H1 (cell line): Measurements from ENCODE around the gene GRM7. TPM values are rescaled to one million over a fixed set of nuclear protein-coding genes. Genes with fewer than 3 reads are reported as not detected.

ENCODE experiments used
- CTCF ChIA-PET: fragments of 300-600 bp; sonication (Branson Sonifier 250); formaldehyde crosslinking; loops from one replicate; lab custom pipeline; 2021; ENCODE audit not compliant: partially characterized antibody; lab: Charles Lee
- POLR2A ChIA-PET: fragments of 300-600 bp; sonication (Branson Sonifier 250); formaldehyde crosslinking; loops from one replicate; lab custom pipeline; 2021; ENCODE audit warnings: inconsistent platforms; ENCODE audit not compliant: partially characterized antibody; lab: Charles Lee
- DNase-seq, 2 experiments: peaks; one replicate each; pipeline versions ENCODE4 v3.0.0 to v3.0.0-alpha.2; 2010 to 2022; ENCODE audit warnings: low spot score in 2 of 2, low read depth in 1 of 2, mixed read lengths in 1 of 2
- FAIRE-seq: peaks from 2 replicates; lab custom pipeline; 2011; peaks lifted over from hg19 to GRCh38; lab: Jason Lieb, UNC
- H2AFZ ChIP-seq: 2 replicates; pipeline ENCODE4 v1.8.1; 2012; ENCODE audit warnings: low read length, inconsistent platforms
- H2AK5ac ChIP-seq: 2 replicates; pipeline ENCODE4 v1.6.1; 2013; ENCODE audit warnings: low read depth, low read length
- H2BK120ac ChIP-seq: replicated peaks from 2 replicates; pipeline ENCODE3; 2013; ENCODE audit warnings: low read depth, low read length, inconsistent platforms
- H2BK12ac ChIP-seq: 2 replicates; pipeline ENCODE4 v1.6.1; 2013; ENCODE audit warnings: low read depth, low read length
- H2BK15ac ChIP-seq: 2 replicates; pipeline ENCODE4 v1.6.1; 2013; ENCODE audit warnings: low read length
- H2BK20ac ChIP-seq: 2 replicates; pipeline ENCODE4 v1.6.1; 2013; ENCODE audit warnings: low read length
- H2BK5ac ChIP-seq: 2 replicates; pipeline ENCODE4 v1.6.1; 2013; ENCODE audit warnings: low read depth, low read length
- H3K14ac ChIP-seq: 2 replicates; pipeline ENCODE4 v1.6.1; 2013; ENCODE audit warnings: inconsistent platforms; ENCODE audit not compliant: insufficient read length
- H3K18ac ChIP-seq: 2 replicates; pipeline ENCODE4 v1.6.1; 2013; ENCODE audit warnings: low read length; ENCODE audit errors: extremely low read depth
- H3K23ac ChIP-seq: 2 replicates; pipeline ENCODE4 v1.6.1; 2013; ENCODE audit warnings: inconsistent platforms; ENCODE audit not compliant: insufficient read length
- H3K23me2 ChIP-seq: 2 replicates; pipeline ENCODE4 v1.6.1; 2013; ENCODE audit warnings: low read depth, low read length
- H3K27ac ChIP-seq: 2 replicates; pipeline ENCODE4 v1.6.1; 2011; ENCODE audit warnings: low read depth, low read length, inconsistent platforms
- H3K27me3 ChIP-seq, 4 experiments: replicated peaks in 1 of 4; 1 replicate in 1 of 4; 2 replicates in 3 of 4; pipeline versions ENCODE4 v1.6.1 to v1.8.1; 2011 to 2013; ENCODE audit warnings: low read length in 3 of 4, mild to moderate bottlenecking in 3 of 4, inconsistent platforms in 2 of 4, mixed read lengths in 2 of 4, moderate library complexity in 1 of 4; ENCODE audit not compliant: control insufficient read depth in 3 of 4, insufficient read depth in 3 of 4; ENCODE audit errors: extremely low read depth in 1 of 4
- H3K36me3 ChIP-seq, 4 experiments: 2 replicates each; pipeline versions ENCODE4 v1.6.1 to v1.8.1; 2011 to 2013; ENCODE audit warnings: mild to moderate bottlenecking in 4 of 4, low read length in 3 of 4, moderate library complexity in 2 of 4, control low read depth in 1 of 4, inconsistent platforms in 1 of 4; ENCODE audit not compliant: insufficient read depth in 4 of 4, control insufficient read depth in 2 of 4
- H3K4ac ChIP-seq: replicated peaks from 2 replicates; pipeline ENCODE3; 2013; ENCODE audit warnings: low read length, low read depth, mixed read lengths, inconsistent platforms; ENCODE audit not compliant: insufficient read length
- H3K4me1 ChIP-seq, 4 experiments: replicated peaks in 1 of 4; 1 replicate in 1 of 4; 2 replicates in 3 of 4; pipeline versions ENCODE4 v1.6.1 to v1.8.1; 2011 to 2013; ENCODE audit warnings: low read length in 3 of 4, inconsistent platforms in 2 of 4, mixed read lengths in 1 of 4; ENCODE audit not compliant: insufficient read depth in 4 of 4, control insufficient read depth in 3 of 4
- H3K4me2 ChIP-seq, 2 experiments: 2 replicates each; pipeline versions ENCODE4 v1.6.1 to v1.8.1; 2011 to 2013; ENCODE audit warnings: low read depth in 2 of 2, low read length in 2 of 2, control low read depth in 1 of 2, inconsistent platforms in 1 of 2, mild to moderate bottlenecking in 1 of 2; ENCODE audit not compliant: insufficient read depth in 1 of 2
- H3K4me3 ChIP-seq, 4 experiments: fragments of 200-600, 300-600 bp in 1 of 4; sonication (generic), shearing (Covaris generic), sonication (Bioruptor Twin) in 1 of 4; 2 replicates each; pipeline versions ENCODE4 v1.5.1 to v1.8.1; 2011 to 2016; ENCODE audit warnings: low read length in 4 of 4, low read depth in 3 of 4, control low read depth in 2 of 4, inconsistent platforms in 2 of 4, mild to moderate bottlenecking in 2 of 4, mixed read lengths in 1 of 4, moderate library complexity in 1 of 4; ENCODE audit not compliant: insufficient read depth in 2 of 4; ENCODE audit errors: extremely low read depth in 1 of 4
- H3K56ac ChIP-seq: replicated peaks from 2 replicates; pipeline ENCODE3; 2013; ENCODE audit warnings: low read depth, mild to moderate bottlenecking, mixed read lengths, low read length, inconsistent platforms; ENCODE audit not compliant: insufficient read length
- H3K79me1 ChIP-seq: 2 replicates; pipeline ENCODE4 v1.6.1; 2013; ENCODE audit warnings: low read depth, low read length, control low read depth
- H3K79me2 ChIP-seq, 2 experiments: 2 replicates each; pipeline versions ENCODE4 v1.6.1 to v1.8.1; 2012 to 2013; ENCODE audit warnings: low read length in 2 of 2, mild to moderate bottlenecking in 2 of 2, inconsistent platforms in 1 of 2; ENCODE audit not compliant: insufficient read depth in 2 of 2, control insufficient read depth in 1 of 2
- H3K9ac ChIP-seq, 4 experiments: replicated peaks in 1 of 4; 1 replicate in 1 of 4; 2 replicates in 3 of 4; pipeline versions ENCODE4 v1.6.1 to v1.8.1; 2011 to 2013; ENCODE audit warnings: low read depth in 3 of 4, low read length in 3 of 4, control low read depth in 2 of 4, mild to moderate bottlenecking in 2 of 4, moderate library complexity in 2 of 4, inconsistent platforms in 1 of 4; ENCODE audit errors: extremely low read depth in 1 of 4
- H3K9me3 ChIP-seq, 2 experiments: 2 replicates each; pipeline versions ENCODE4 v1.6.1 to v1.8.1; 2012 to 2013; ENCODE audit warnings: mild to moderate bottlenecking in 2 of 2, moderate library complexity in 2 of 2, control low read depth in 1 of 2, inconsistent platforms in 1 of 2, low read depth in 1 of 2, low read length in 1 of 2, mixed read lengths in 1 of 2; ENCODE audit not compliant: insufficient read depth in 2 of 2
- H4K20me1 ChIP-seq, 2 experiments: replicated peaks in 1 of 2; 2 replicates each; pipeline versions ENCODE3 to v1.8.1; 2011 to 2013; ENCODE audit warnings: inconsistent platforms in 2 of 2, low read length in 2 of 2, mild to moderate bottlenecking in 1 of 2; ENCODE audit not compliant: insufficient read depth in 2 of 2, control insufficient read depth in 1 of 2
- H4K5ac ChIP-seq: 2 replicates; pipeline ENCODE4 v1.6.1; 2013; ENCODE audit warnings: low read length, low read depth, mixed read lengths, inconsistent platforms; ENCODE audit not compliant: insufficient read length
- H4K8ac ChIP-seq: 2 replicates; pipeline ENCODE4 v1.8.0; 2013; ENCODE audit warnings: mild to moderate bottlenecking, moderate library complexity, low read length, inconsistent platforms; ENCODE audit not compliant: insufficient read depth; ENCODE audit errors: extremely low read depth
- H4K91ac ChIP-seq: replicated peaks from 2 replicates; pipeline ENCODE3; 2013; ENCODE audit warnings: low read length, mixed read lengths, inconsistent platforms; ENCODE audit not compliant: insufficient read length
- CBX8 ChIP-seq: fragments of 300-800, 300-1000 bp; sonication (generic); IDR thresholded peaks from 2 replicates; pipeline ENCODE4 v1.7.1; 2016; ENCODE audit warnings: low read depth, low read length, borderline replicate concordance
- CEBPB ChIP-seq: IDR thresholded peaks from 2 replicates; pipeline ENCODE4 v1.6.1; 2012; ENCODE audit warnings: low read depth, low read length
- EP300 ChIP-seq, 2 experiments: IDR thresholded peaks; 1 replicate in 1 of 2; 2 replicates in 1 of 2; pipeline ENCODE4 v1.6.1; 2011 to 2012; ENCODE audit warnings: low read depth in 2 of 2, low read length in 2 of 2, mild to moderate bottlenecking in 2 of 2, borderline replicate concordance in 1 of 2, inconsistent platforms in 1 of 2, moderate library complexity in 1 of 2
- GABPA ChIP-seq: IDR thresholded peaks from 2 replicates; pipeline ENCODE4 v1.6.1; 2011; ENCODE audit warnings: mild to moderate bottlenecking, low read length, moderate library complexity, borderline replicate concordance; ENCODE audit not compliant: insufficient read depth
- SRF ChIP-seq: IDR thresholded peaks from 2 replicates; pipeline ENCODE4 v1.6.1; 2011; ENCODE audit warnings: mild to moderate bottlenecking, low read depth, low read length, moderate library complexity
- WGBS, 2 experiments: shearing (Covaris generic) in 1 of 2; methylation state at CpG; one replicate each; pipeline versions ENCODE4 v1.1.6 to v1.1.7; 2013 to 2015; ENCODE audit warnings: low lambda C conversion rate in 2 of 2, mixed read lengths in 2 of 2, inconsistent platforms in 1 of 2, low coverage in 1 of 2, missing lambda C conversion rate in 1 of 2; ENCODE audit not compliant: insufficient replicate concordance in 2 of 2, insufficient coverage in 1 of 2, insufficient read length in 1 of 2; ENCODE audit errors: extremely low coverage in 1 of 2, missing lambda C conversion rate in 1 of 2; 5-methylcytosine and 5-hydroxymethylcytosine counted together
- polyA plus RNA-seq, 7 experiments: library from polyadenylated mRNA; depleted of rRNA in 3 of 7; stranded (reverse) in 5 of 7; unstranded in 2 of 7; fragments of >200 nt in 5 of 7; fragments of 200-250 nt in 2 of 7; gene quantifications; 1 replicate in 5 of 7; 2 replicates in 1 of 7; 4 replicates in 1 of 7; pipeline versions ENCODE4 v1.2.1 to v1.2.3, GENCODE V29; 2011 to 2013; ENCODE audit warnings: missing spikeins in 2 of 7, mixed read lengths in 2 of 7
- total RNA-seq: library from RNA; stranded (reverse); fragmentation: NEBNext Ultra II Directional; extraction: Animal tissue kit (Norgen Biotek cat#: 25700); gene quantifications from 2 replicates; pipeline ENCODE4 v1.2.1, GENCODE V29; 2021

Gene GRM7
- total and polyA plus RNA-seq, 2 of the 8 experiments (the other 6 are each of a cell fraction or from before 2014, with no cell fraction given): 0.17 to 0.24 TPM

DNA sequence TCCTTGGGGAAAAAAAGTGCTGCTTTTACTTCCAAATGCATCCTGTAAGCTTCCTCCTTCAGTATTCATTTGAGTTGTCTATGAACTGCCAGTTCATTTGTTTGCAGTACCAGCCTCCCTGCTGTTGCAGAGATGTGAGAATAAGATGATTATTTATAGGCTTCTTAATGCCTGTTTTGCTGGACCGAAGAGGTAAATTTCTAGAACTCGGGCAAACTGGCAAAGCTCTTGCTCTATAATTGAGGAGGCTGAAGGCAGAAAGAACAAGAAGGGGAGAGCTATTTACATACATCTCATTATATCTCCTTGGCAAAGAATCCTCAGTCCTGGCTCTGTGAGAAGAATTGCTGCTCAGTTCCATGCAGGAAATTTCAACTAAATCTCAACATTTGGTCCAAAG is 790.4 kb downstream of the GRM7 start:
- no peak overlapping the region for H3K23ac ChIP-seq
- no peaks in the 10 kb centered on the region for H3K23me2 ChIP-seq
- no peak overlapping the region for H2BK12ac ChIP-seq
- CTCF ChIA-PET: interaction anchor here (0.8 kb wide), 1 partner anchor 34 kb away, joined by 3 read pairs; no protein-coding TSS in a partner anchor
- H3K79me1 ChIP-seq: no peaks in the 10 kb centered on the region
- H4K91ac ChIP-seq: no peak overlapping the region
- no peak overlapping the region for H3K14ac ChIP-seq
- no peaks in the 10 kb centered on the region for H3K79me2 ChIP-seq
- H3K4ac ChIP-seq: no peak overlapping the region
- H2BK5ac ChIP-seq: no peak overlapping the region
- H3K18ac ChIP-seq: no peak overlapping the region
- no peak overlapping the region for H3K56ac ChIP-seq
- no peak overlapping the region for H2AFZ ChIP-seq
- H2BK120ac ChIP-seq: no peak overlapping the region
- H2AK5ac ChIP-seq: no peak overlapping the region
- no peak overlapping the region for H4K8ac ChIP-seq
- H3K9ac ChIP-seq: no peak overlapping the region
- no peak overlapping the region for H2BK20ac ChIP-seq
- POLR2A ChIA-PET: no interaction called here
- H2BK15ac ChIP-seq: no peak overlapping the region
- no peaks in the 10 kb centered on the region for H3K36me3 ChIP-seq
- peaks cover 0 to 6% (median 3%) of the 10 kb centered on the region in 4 experiments; a peak in 2 of 7 replicates for H3K4me1 ChIP-seq
- H3K4me3 ChIP-seq: no peak overlapping the region
- no peak overlapping the region for H4K5ac ChIP-seq
- no peaks in the 10 kb centered on the region for H3K27me3 ChIP-seq
- TF ChIP-seq GABPA (no peak), CEBPB (no peak), SRF (no peak), CBX8 (no peak), EP300 (IDR thresholded peaks at IDR 0.05; ENCODE audit: borderline replicate concordance in 1 of 2, low read depth in 2 of 2, low read length in 2 of 2) (no peak)
- no peak overlapping the region for H3K27ac ChIP-seq
- DNase-seq (no peak), FAIRE-seq (no peak)
- no peak overlapping the region for H3K4me2 ChIP-seq
- no peaks in the 10 kb centered on the region for H3K9me3 ChIP-seq
- no peaks in the 10 kb centered on the region for H4K20me1 ChIP-seq
- 89% methylated on average over 2 of the region's 2 CpGs; no CpG with 5 or more reads in 1 of the 2 experiments for WGBS, 2 experiments
